HG03469 (cell line): Measurements from ENCODE around the gene FBXO48.
"Not testable (repeated sequence)": the region's sequence is repeated elsewhere in the genome, so short reads cannot be mapped to it uniquely, and the experiment has no call there.

Experiments used
- ATAC-seq: cut with Tn5 transposase; IDR thresholded peaks from one replicate; pipeline ENCODE4 v1.9.1; 2021; ENCODE audit warnings: mild to moderate bottlenecking, moderate library complexity, moderate number of reproducible peaks; ENCODE audit not compliant: unreplicated experiment

The FBXO48 gene

DNA sequence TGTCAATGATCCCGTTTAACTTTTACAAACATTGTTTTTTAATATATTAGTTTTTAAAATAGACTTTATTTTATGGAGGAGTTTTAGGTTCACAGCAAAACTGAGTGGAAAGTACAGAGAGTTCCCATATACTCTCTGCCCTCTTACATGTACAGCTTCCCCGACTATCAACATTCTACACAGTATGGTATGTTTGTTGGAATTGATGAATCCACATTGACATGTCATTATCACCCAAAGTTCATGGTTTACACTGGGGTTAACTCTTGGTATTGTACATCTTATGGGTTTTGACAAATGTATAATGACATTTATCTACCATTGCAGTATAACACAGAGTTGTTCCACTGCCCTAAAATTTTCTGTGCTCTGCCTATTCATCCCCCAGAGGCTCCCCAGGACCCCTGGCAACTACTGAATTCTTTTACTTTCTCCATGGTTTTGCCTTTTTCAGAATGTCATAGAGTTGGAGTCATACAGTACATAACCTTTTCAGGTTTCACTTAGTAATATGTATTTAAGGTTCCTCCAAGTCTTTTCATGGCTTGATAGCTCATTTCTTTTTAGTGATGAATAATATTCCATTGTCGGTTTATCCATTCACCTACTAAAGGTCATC is 5.8 kb upstream of the FBXO48 start:
- no peak for ATAC-seq

DNA sequence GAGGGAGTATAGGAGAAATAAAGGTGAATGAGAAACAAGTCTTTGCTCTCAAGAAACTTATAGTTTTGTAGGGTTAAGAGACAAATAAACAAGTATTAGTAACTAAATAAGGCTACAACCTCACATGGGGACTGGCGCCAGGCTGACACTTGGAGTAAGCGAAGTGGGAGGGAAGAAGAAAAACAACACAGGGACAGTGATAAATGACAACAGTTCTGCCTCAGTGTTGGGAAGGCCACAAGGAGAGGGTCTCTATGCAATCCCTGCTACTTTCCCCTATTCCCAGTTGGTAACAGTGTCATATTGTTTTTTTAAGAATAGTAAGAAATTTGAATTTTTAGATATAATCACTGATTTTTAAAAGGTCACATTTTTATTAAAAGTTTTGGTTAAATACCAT is 4.3 kb upstream of the FBXO48 start:
- no peak for ATAC-seq

DNA sequence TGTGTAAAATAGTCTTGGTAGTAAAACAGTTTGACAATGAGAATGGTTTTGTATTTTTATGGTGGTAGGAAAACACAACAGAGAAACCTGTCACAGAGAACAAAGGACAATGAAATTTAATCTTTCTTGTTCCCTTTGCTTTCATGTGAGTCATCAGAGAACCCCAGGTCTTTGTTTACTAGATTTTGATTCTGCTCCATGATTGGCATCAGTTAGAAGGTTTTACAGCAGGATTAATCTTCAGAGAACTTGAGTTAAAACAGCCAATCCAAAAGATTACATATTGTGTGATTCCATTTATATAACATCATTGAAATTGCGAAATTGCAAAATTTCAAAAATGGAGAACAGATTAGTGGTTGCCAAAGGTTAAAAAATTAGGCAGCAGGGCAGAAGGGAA is 2.8 kb upstream of the FBXO48 start:
- no peak for ATAC-seq

DNA sequence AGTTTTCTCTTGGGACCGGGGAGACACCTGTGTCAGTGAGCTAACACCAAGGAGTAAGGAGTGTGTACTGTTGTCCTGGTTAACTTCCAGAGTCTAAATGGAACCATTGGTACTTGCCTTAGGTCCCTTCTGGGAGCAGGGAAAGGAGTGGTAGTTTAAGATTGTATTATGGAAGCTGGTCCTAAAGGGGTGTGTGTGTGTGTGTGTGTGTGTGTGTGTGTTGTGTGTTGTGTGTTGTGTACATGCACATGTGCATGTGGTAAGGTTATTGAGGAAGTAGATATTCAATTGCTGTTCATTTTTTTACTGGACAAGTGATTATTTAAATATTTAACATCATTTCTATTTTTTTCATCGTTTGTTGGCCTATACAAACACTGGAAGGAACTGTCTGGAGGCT is 1.7 kb upstream of the FBXO48 start:
- ATAC-seq: no peak

DNA sequence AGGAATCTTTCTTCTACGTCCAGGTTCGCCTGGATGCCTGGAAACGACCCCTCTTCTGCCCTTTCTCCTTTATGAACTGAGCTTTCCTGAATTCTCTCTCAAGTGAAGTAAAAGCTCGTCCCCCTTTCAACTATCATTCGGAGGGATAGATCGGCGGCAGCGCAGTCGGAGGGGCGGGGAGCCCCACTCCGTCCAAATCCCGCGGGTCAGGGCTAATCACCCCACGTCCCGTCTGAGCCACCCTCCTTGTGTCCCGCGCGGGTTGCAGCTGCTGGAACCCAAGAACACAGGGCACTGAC is 367 bp downstream of the FBXO48 start:
- no peak for ATAC-seq

DNA sequence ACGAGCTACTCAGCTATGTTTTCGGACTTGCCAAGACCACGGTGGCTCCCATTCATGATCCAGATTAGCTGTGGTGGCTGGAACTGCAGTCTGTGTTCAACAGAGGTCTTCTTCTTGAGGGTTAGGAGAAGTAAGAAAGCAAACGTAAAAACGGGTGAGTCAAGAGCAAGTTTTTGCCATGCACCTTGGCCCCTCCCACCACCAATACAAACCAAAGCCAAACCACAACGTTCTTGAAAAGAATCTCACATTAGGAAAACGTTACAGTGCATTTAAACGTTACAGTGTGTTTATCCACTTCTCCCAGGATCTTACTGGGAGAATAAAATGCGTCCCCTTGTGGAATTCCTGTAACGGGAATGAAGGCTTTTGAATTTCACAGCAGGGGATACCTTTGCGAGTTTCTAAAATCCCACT is 725 bp downstream of the FBXO48 start:
- no peak for ATAC-seq

DNA sequence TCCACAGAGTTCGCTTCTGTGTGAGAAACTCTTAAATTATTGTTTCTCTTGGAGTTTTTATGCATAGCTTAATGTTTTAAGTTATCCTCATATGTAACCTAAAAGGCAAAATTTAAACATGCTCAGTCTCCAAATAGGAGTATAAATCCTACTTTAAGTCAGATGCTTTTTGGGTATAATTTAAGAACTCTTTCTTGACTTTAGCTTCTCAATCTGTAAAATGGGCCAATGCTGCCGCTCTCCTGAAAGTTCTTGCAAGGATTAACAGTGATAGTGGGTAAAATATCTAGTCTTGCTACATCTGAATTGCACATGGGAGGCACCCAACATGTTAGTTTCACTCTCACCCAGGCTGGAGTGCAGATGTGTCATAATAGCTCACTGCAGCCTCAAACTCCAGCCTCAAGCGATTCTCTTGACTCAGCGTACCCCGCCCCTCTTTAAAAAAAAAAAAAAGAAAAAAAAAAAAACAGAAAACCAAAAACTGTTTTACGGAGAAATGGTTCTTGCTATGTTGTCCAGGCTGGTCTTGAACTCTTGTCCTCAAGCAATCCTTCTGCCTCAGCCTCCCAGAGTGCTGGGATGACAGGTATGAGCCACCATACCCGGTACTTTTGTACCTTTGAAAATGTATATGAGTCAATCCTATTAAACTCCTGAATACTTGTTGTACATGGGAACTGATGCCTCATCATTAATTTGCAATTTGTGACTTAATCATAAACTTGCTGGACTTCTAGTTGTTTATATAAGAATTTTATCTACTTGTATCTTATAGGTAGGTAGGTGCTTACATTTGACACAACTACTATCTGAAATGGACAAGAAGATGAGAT is 1.8 kb downstream of the FBXO48 start:
- ATAC-seq: no peak

DNA sequence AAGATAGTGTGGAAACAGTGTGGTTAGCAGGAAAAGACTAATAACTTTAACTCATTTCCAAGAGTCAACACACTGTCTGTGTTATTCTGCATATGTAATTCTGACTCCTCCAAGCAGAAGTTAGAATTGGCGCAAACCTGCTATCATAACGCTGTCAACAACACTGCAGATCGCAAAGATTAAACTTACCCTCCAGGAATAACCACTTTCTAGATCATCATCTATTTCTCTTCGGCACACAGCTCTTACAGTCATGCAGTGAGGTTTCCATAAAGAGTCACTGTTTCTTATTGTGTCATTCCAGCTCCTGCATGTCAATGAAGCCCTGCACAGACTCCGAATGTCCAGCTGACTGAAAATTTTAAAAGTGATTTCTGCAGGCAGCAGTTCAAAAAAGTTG is 2.4 kb downstream of the FBXO48 start:
- no peak for ATAC-seq

DNA sequence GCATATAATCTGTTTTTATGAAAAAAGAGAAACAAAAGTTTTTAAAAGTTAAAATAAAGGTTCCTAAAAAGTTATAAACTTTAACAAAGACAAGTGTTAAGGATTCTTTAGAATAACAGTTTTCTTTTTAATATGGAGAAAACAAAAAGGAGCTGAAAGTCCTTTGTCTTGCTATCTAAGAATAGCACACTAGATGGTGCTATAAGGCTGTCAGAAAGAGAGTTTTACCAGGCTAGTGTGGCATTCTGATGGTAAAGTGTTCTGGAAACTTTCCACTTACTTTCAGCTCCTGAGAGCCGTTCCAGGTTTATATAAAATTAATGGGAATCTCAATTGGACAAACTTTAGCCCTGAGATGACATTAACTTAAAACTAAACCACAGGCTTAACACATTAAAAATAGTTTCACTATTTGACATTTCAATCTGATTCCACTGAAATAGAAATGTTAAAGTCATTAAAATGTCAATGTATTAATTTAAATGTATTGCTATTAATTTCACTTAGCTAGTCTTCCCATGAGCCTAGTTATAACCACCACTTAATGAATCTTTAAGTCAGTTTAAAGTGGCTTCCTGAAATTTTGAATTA is 3.7 kb downstream of the FBXO48 start:
- ATAC-seq: no peak

DNA sequence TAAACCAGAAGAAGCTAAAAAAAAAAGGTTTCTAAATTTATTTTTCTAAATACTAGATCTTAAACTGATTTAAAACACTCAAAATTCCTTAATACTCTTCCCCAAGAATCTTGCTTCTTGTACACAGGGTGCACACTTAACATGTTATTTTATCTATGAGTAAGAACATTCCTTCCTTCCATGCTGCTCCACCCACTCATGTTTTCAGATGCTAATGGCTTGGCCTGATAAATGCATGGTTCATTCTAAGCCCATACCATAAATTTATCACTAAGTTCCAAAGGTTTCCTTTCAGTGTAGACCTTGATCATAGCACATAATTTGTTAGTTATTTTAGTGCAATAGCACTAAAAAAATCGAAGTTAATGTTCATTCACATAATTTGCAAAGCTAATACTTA is 8.1 kb downstream of the FBXO48 start:
- ATAC-seq: no peak

DNA sequence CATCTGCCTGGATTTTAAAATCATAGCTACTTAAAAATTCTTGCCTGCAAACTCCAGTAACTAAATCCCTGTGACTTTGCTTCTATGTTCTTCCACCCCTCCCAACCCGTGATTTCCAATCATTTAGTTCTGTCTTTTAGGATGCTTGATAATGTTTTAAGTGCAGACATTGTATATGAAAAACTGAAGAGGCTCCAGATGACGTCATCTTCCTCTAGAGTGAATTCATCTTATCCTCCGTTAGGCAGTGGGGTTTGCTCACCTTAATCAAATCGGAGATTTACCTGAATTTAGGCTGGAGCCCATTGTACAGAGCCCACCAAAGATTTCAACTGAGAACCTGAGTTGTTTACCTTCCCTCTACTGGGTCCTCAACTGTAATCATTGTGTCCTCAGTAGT is 10.9 kb downstream of the FBXO48 start:
- ATAC-seq: no peak

DNA sequence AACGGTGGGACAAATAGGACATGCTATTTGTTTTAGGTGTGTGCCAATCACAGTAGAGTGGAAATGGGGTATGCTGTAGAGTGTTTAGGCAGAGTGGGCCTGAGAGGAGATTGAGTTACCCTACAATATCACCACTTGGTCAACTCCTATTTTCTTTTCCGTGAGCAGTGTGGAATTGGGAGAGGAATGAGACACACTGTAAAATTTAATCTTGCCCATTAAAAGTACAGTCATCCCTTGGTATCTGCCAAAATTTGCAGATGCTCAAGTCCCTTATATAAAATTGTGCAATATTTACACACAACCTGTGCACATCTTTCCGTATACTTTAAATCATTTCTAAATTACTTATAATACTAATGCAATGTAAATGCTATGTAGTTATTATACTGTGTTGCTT is 12.4 kb downstream of the FBXO48 start:
- no peak for ATAC-seq

DNA sequence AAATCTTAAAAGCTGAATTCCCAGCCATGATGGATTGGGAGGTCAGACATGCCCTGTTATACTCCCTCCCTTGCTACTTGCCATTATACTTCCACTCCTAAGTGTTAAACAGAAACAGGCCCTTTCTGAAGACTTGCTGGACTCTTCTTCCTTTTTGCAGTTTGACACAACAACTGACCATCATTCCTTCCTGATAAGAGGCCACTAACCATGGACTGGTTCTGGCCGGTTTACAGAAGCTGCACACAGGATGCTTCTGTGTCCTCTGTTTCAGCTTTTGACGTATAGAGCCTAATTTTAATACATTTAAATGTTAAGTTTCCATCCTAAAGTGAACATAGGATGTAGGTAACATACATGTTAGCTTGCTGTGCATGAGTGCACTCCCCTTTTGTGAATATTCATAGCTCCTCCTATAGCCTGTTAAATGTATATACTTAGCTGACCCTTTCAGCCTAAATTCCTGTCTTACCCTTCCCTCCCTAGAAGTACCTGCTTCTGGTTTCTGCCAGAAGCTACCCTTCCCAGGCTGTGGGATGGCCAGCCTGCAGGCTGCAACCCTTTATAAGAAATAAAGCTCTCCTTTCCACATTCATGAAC is 13.2 kb downstream of the FBXO48 start:
- ATAC-seq: no peak

DNA sequence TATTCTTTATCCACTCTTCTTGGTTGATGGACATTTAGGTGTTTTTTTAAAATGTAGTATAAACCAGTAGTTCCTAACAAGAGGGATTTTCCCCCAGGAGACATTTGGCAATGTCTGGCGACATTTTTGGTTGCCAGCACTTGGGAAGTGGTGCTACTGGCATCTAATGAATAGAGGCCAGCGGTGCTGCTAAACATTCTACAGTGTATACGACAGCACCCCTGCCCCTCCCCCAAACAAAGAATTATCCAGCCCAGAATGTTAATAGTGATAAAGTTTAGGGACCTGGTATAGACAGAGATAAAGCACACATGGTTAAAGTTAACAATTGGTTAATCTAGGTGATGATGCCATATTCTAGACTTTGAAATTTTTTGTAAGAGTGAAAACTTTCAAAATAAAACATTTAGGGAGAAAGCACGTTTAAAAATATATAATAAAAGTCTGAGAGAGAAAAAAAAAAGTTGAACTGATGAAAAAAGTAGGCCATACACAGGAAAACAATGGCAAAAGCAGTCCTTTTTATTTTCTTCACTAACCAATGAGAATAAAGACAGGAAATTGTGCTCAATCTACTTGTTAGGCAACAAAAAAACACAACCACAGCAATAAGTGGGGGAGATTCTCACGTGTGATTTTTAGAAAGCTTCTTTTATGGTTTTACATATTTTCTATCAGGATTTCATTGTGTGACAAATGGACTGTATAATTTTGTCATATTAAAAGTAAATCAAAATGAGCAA is 14.8 kb downstream of the FBXO48 start:
- no peak for ATAC-seq

DNA sequence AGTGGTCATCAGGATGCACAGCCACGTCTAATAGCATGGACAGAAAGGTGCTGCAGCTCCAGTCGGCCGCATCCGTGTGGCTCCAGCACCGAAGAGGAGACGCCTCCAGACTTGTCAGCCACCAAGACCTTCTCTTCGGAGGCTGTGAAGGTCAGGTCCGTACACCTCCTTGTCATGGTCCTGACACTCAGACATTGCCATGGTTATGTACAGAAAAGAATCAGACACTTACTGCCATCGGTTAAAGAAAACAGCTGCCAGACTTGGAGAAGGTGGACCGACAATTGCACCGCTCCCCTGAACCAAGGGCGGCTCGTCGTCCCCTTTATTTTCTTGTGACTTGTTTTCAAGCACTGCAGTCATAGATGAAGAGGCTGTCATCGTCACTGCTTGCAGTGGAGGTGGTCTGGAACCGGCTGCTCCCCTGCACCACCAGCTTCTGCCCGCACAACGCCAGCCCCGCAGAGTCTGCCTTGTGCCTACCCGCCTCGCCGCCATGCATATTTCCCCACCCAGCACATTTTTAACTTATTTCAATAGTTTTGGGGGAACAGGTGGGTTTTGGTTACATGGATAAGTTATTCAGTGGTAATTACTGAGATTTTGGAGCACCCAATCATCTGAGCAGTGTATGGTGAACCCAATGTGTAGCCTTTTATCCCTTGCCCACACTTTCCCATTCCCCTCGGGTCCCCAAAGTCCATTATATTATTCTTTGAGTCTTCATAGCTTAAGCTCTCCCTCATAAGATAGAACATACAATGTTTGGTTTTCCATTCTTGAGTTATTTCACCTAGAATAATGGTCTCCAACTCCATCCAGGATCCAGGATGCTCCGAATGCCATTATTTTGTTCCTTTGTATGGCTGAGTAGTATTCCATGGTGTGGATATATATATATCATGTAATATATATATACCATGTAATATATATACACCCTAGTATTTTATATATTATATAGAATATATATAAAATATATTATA is 18.1 kb downstream of the FBXO48 start:
- ATAC-seq: no peak

DNA sequence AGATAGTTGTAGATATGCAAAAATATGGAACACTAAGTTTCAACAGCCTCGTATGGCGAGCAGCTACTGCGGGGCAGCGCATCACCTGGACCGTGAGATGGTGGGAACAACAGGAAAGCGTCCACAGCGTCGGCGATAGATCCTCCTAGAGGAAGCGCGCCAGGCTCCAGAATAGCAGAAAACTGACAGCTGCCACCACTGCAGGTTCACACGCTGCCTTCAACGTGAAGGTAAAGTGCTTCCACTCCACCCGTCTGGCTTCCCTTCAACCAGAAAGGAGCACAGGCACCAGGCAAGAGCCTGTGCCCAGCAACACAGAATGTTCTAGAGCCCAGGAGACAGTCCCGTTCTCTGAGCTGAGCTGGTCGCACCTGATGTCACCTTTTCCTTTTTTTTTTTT is 20.0 kb downstream of the FBXO48 start:
- no peak for ATAC-seq

DNA sequence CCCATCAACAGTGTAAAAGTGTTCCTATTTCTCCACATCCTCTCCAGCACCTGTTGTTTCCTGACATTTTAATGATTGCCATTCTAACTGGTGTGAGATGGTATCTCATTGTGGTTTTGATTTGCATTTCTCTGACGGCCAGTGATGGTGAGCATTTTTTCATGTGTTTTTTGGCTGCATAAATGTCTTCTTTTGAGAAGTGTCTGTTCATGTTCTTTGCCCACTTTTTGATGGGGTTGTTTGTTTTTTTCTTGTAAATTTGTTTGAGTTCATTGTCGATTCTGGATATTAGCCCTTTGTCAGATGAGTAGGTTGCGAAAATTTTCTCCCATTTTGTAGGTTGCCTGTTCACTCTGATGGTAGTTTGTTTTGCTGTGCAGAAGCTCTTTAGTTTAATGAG is 20.7 kb downstream of the FBXO48 start:
- not testable (repeated sequence) for ATAC-seq

DNA sequence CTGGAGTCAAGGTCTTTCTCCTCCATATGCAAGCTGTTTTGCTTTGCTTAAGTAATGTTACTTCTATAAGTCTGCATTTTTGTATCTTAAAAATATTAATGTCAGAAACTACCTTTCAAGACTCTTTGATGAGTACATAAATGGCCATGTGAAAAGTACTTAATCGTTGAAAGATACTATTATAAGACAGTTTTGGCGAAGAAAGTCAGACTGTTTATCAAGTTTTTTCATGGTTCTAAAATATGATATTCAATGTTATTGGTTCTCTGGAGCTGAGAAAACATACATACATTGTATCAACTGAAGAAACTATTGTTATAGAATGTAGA is 25.1 kb downstream of the FBXO48 start:
- ATAC-seq: no peak

DNA sequence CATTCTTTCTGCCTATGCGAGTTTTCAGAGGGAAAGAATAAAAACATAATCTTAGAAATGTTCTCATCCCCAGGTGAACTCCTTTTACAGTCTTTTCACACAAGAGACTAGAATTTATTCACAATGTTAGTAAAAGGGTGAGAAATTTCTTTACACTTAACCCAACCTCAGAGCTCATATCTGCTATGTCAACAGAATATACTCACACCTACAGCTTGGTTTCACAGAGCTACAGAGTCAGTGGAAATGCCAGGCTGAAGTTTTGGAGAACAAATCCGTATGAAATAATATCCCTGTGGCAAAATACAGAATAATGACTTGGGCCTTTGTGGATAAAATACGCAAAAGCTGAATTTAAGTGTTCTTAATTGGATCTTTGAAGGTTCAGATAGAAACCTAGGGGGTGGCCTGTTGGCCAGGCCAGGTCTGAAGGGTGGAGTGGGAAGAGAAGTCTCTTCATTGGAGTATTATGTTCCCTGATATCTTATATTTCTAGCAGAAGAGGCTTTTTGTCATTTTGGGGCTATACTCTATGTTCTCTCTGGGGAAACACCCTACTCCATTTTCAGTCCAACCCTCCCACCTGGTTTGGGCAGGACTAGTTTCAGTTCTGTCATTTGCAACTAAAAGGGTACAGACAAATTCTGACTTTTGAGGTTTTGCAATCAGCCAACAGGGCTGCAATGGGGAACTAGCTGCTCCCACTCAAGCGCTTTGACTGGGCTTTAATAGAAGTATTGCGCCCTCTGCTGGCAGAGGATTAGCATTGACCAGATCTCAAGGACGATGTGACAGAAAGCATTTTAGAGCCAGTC is 25.7 kb downstream of the FBXO48 start:
- ATAC-seq: peak; percentile 96
